IPS-18a (cell line): Measurements from ENCODE around the gene OR10A4.
"Not testable (repeated sequence)": the region's sequence is repeated elsewhere in the genome, so short reads cannot be mapped to it uniquely, and the experiment has no call there.

Source experiments
- H3K27ac ChIP-seq: one replicate; pipeline ENCODE4 v1.5.1; 2013; ENCODE audit warnings: low read length
- H3K27me3 ChIP-seq: one replicate; pipeline ENCODE4 v1.6.1; 2013; ENCODE audit warnings: mild to moderate bottlenecking, low read length; ENCODE audit not compliant: control insufficient read depth, insufficient read depth
- H3K36me3 ChIP-seq: one replicate; pipeline ENCODE4 v1.6.1; 2013; ENCODE audit warnings: low read depth, low read length; ENCODE audit not compliant: control insufficient read depth
- H3K4me1 ChIP-seq: one replicate; pipeline ENCODE4 v1.6.1; 2013; ENCODE audit warnings: low read depth, low read length; ENCODE audit not compliant: control insufficient read depth
- H3K4me3 ChIP-seq: one replicate; pipeline ENCODE4 v1.5.1; 2013; ENCODE audit warnings: low read length
- H3K9ac ChIP-seq: one replicate; pipeline ENCODE4 v1.6.1; 2013; ENCODE audit warnings: mild to moderate bottlenecking, low read length, moderate library complexity
- H3K9me3 ChIP-seq: one replicate; pipeline ENCODE4 v1.6.1; 2013; ENCODE audit warnings: low read depth, low read length; ENCODE audit not compliant: control insufficient read depth

Gene OR10A4, protein sequence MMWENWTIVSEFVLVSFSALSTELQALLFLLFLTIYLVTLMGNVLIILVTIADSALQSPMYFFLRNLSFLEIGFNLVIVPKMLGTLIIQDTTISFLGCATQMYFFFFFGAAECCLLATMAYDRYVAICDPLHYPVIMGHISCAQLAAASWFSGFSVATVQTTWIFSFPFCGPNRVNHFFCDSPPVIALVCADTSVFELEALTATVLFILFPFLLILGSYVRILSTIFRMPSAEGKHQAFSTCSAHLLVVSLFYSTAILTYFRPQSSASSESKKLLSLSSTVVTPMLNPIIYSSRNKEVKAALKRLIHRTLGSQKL

DNA sequence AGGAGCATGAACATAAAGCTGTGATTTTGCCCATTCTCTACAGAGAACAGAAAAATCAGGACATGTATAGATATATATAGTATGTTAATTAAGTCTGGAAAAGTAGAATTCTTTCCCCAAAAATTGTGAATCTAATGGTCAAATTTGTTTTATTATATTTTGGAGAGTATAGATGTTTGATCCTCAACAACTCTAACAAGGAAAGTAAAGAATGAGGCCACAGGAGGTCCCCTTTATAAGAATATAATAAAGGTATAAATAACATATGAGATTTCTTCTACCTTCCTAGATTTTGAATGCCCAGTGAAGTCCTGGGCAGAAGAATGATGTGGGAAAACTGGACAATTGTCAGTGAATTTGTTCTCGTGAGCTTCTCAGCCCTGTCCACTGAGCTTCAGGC, at the start of gene OR10A4:
OR10A4 (plus strand) TSS at position 301 of the 400 bp plus-strand sequence; CDS start at position 324, 23 bp downstream.
- H3K9ac ChIP-seq, result no peak within 1 kb of the TSS
- no peaks in the 10 kb centered on the region for H3K4me1 ChIP-seq
- H3K27me3 ChIP-seq, result no peaks in the 10 kb centered on the region
- no peaks in the 10 kb centered on the region for H3K9me3 ChIP-seq
- no peaks in the 10 kb centered on the region for H3K36me3 ChIP-seq
- H3K4me3 ChIP-seq, result no peak within 1 kb of the TSS
- H3K27ac ChIP-seq, result no peak within 1 kb of the TSS

DNA sequence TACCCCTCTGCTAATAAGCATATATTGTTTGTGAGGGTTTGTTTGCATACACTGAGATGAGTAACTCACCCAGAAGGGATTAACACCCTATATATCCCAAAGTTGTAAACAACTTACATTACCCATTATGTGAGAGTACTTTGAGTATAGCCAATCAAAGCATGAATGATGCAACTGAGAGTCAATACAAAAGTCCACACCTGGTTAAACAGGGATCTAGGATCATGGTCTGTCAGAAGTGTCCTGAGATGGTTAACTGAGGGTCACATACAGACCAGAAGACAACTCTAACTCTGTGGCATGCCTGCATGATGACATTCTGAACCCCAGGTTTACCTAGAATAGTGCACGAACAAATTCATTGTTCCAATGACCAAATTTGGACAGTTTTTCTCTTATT, 48.3 kb upstream of the OR10A4 start:
- H3K9ac ChIP-seq, result no peak overlapping the region
- no peaks in the 10 kb centered on the region for H3K4me1 ChIP-seq
- H3K4me3 ChIP-seq, result no peak overlapping the region
- H3K27me3 ChIP-seq, result no peaks in the 10 kb centered on the region
- H3K36me3 ChIP-seq, result no peaks in the 10 kb centered on the region
- H3K27ac ChIP-seq, result no peak overlapping the region
- H3K9me3 ChIP-seq, result no peaks in the 10 kb centered on the region

DNA sequence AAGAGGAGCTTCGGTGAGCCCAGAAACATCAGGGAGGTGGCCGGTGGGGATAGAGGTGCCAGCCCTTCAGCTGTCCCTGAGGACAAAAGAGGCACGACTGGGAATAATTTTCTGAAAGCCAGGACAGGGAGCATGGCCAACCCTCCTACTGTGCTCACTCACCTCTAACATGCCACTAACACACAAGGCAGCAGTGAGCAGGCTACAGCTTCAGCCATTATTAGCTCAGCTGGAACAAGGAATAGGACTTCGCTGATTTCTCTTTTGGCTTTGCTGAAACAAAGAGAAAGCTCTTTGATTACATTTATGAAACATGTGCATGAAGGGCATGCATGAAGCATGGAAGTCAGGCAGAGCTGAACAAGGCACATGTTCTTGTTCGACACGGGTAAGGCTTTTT, 43.1 kb upstream of the OR10A4 start:
- Histone ChIP-seq H3K36me3 (no peaks in the 10 kb centered on the region), H3K27ac (no peak overlapping the region), H3K4me1 (no peaks in the 10 kb centered on the region), H3K4me3 (no peak overlapping the region), H3K27me3 (no peaks in the 10 kb centered on the region), H3K9me3 (no peaks in the 10 kb centered on the region), H3K9ac (no peak overlapping the region)

DNA sequence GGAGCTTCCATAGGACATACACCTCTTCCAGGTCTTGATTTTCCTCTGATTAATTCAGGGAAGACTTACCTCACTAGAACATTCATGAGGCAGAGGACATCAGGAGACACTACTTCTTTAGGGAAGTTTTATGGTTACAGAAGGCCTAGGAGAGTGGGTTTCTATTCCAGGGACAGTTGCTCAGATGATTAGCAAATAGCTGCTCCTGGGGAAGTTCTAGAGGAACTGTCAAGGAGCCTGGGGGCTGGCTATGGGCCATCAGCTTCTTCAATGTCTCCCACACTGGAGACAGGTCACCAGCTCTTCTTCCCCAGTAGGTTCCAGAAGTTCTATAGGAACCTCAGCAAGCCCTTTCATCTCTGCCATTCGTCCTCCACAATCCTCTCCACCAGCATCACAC, 42.4 kb upstream of the OR10A4 start:
- H3K27me3 ChIP-seq, result no peaks in the 10 kb centered on the region
- H3K4me3 ChIP-seq, result no peak overlapping the region
- H3K36me3 ChIP-seq, result no peaks in the 10 kb centered on the region
- H3K9me3 ChIP-seq, result no peaks in the 10 kb centered on the region
- H3K27ac ChIP-seq, result no peak overlapping the region
- no peaks in the 10 kb centered on the region for H3K4me1 ChIP-seq
- H3K9ac ChIP-seq, result no peak overlapping the region

DNA sequence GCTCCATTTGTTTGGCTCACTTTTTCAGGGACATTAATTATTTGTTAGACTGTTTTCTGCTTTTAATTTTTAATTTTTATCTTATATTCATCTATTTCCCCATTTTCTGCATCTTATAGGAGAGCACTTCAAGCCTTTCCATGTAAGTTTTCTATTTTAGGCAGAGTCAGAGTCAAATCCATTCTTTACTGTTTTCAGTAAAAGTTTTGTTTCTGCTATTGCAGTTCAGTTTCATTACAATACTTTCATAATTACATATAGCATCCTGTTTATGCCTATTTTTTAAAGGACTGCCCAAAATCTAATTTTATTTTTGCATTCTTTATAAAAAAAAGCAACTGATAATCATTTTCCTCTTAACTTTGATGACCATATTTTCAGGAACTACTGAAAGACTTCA, 34.7 kb upstream of the OR10A4 start:
- H3K4me3 ChIP-seq, result no peak overlapping the region
- H3K9me3 ChIP-seq, result no peaks in the 10 kb centered on the region
- no peaks in the 10 kb centered on the region for H3K4me1 ChIP-seq
- no peak overlapping the region for H3K27ac ChIP-seq
- H3K9ac ChIP-seq, result no peak overlapping the region
- no peaks in the 10 kb centered on the region for H3K36me3 ChIP-seq
- no peaks in the 10 kb centered on the region for H3K27me3 ChIP-seq

DNA sequence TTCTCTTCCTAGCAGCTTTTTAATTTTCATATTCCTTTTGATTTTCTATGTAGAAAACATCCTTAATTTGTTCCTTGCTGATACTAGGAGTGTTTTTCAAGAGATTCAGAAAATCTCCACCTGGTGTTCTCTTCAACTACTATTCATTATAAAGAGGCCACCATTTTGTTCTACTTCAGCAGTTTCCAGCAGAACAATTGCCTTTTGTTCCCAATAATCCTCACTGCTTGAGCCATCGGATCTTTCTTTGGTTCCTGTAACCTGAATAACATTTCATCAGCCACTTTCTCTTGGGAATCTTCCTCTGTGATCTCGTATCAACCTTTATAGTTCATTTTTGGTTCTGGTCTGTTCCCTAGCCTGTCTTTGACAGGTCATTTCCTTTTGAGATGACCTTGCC, 32.8 kb upstream of the OR10A4 start:
- no peaks in the 10 kb centered on the region for H3K9me3 ChIP-seq
- no peak overlapping the region for H3K4me3 ChIP-seq
- no peaks in the 10 kb centered on the region for H3K36me3 ChIP-seq
- H3K9ac ChIP-seq, result no peak overlapping the region
- H3K27ac ChIP-seq, result no peak overlapping the region
- H3K4me1 ChIP-seq, result no peaks in the 10 kb centered on the region
- no peaks in the 10 kb centered on the region for H3K27me3 ChIP-seq

DNA sequence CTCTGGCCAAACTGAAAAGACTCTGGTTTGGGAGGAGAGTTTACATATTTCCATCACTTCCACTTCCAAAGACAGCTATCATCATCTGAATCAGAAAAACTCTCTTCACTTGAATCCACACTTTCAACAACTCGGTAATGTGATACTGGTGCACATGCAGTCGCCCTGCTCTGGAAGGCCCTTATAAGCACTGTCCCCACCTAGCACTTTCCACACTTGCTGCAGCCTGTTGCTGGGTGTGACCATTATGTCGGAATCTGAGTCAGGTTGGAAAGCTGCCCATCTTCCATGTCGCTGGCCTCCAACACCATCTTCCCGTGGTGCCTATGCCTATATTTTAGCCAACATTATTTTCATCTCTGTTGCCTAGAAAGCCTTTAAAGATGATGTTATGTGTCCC, 32.1 kb upstream of the OR10A4 start:
- no peaks in the 10 kb centered on the region for H3K9me3 ChIP-seq
- H3K36me3 ChIP-seq, result no peaks in the 10 kb centered on the region
- no peak overlapping the region for H3K4me3 ChIP-seq
- no peaks in the 10 kb centered on the region for H3K27me3 ChIP-seq
- no peak overlapping the region for H3K9ac ChIP-seq
- no peaks in the 10 kb centered on the region for H3K4me1 ChIP-seq
- no peak overlapping the region for H3K27ac ChIP-seq

DNA sequence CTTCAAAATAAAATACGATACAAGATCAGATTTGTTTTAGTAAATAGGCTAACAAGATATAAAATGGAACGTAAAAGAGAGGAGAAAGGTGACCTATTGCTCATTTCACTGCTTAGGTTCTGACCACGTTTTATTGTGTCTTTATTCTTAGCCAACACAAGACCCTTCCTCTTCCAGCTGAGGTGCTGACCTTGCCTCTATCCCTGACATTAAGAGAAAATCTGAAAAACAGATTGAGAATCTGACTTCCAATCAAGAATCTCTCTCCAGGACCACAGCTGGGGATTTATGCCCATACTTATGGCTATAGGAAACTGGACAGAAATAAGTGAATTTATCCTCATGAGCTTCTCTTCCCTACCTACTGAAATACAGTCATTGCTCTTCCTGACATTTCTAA, 31.0 kb upstream of the OR10A4 start, which contains the start of gene OR10A5:
OR10A5 (plus strand) TSS at position 301 of the 400 bp plus-strand sequence; CDS start at position 301, 0 bp downstream.
- no peaks in the 10 kb centered on the region for H3K4me1 ChIP-seq
- H3K27ac ChIP-seq, result no peak within 1 kb of the TSS
- no peak within 1 kb of the TSS for H3K9ac ChIP-seq
- H3K36me3 ChIP-seq, result no peaks in the 10 kb centered on the region
- no peak within 1 kb of the TSS for H3K4me3 ChIP-seq
- no peaks in the 10 kb centered on the region for H3K27me3 ChIP-seq
- H3K9me3 ChIP-seq, result no peaks in the 10 kb centered on the region

DNA sequence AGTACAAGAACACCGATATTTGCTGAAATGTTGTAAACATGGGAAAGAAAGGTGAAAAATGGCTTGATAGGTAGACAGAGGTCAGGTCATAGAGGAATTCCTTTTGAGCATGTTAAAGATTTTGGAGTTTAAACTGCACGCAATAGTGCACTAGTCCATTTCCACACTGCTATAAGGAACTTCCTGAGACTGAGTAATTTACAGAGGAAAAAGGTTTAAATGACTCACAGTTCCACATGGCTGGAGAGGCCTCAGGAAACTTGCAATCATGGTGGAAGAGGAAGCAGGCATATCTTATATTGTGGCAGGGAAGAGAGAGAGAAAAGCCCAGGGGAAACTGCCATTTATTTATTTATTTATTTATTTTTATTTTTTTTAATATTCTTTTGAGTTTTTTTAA, 25.9 kb upstream of the OR10A4 start:
- H3K27me3 ChIP-seq, result no peaks in the 10 kb centered on the region
- no peaks in the 10 kb centered on the region for H3K4me1 ChIP-seq
- H3K9ac ChIP-seq, result no peak overlapping the region
- no peaks in the 10 kb centered on the region for H3K36me3 ChIP-seq
- no peak overlapping the region for H3K4me3 ChIP-seq
- peaks cover 4% of the 10 kb centered on the region for H3K9me3 ChIP-seq
- no peak overlapping the region for H3K27ac ChIP-seq

DNA sequence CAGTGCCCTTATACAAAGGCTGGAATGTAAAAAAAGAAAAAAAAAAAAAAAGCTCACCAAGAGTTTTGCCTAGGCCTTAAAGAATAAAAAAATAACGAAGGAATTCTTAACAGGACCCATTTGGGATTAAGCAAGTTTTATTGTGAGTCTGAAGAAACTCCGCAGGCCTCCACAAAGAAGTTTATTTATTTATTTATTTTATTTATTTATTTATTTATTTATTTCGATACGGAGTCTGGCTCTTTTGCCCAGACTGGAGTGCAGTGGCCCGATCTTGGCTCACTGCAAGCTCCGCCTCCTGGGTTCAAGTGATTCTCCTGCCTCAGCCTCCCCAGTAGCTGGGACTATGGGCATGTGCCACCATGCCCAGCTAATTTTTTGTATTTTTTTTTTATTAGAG, 21.6 kb upstream of the OR10A4 start:
- not testable (repeated sequence) for H3K9ac ChIP-seq, H3K27ac ChIP-seq, H3K4me1 ChIP-seq, H3K4me3 ChIP-seq, H3K9me3 ChIP-seq, H3K27me3 ChIP-seq, H3K36me3 ChIP-seq

DNA sequence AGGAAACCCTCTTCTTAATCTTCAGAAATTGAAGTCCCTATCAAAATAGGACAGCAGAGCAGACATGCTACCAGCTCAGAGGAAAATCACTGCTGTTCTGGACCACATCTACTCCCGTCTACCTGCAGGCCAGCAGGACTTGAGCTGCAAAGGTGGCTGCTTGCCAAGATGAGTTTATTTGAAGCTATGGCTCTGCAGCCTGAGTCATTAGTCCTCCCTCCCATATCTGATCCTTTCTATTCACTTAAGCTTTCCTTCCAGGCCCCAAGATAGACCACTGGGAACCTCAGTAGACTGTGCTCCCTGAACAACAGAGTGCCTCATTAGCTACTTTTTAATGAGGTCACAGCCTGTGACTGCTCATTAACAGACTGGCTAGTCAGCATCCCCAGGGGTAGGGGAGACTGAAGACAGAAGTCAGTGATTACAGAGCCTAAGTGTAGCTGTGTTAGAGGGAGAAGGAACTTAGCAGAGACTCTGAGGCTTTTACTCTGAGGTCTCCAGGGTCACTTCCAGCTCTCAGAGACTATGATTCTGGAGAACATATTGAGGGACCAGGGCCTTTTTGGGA, 20.4 kb upstream of the OR10A4 start:
- Histone ChIP-seq H3K9me3 (peaks cover 4% of the 10 kb centered on the region), H3K4me3 (no peak overlapping the region), H3K9ac (no peak overlapping the region), H3K27ac (no peak overlapping the region), H3K4me1 (no peaks in the 10 kb centered on the region), H3K27me3 (no peaks in the 10 kb centered on the region), H3K36me3 (no peaks in the 10 kb centered on the region)

DNA sequence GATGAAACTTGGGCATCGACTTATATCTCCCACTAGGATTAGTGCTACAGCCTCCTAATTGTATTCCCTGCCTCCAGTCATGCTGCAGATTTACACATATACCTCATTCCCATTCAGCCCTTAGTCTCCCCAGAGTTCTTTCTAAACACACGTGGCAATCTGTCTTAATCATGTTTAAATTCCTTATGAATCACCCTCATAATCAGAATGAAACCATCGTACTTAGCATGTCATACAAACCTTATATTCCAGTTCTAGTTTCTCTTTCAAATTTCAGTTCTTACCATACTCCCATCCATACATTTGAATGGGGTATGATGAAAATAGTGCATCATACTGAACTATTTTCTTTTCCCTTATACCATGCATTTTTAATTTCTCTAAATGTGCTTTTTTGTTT, 19.6 kb upstream of the OR10A4 start:
- Histone ChIP-seq H3K9ac (no peak overlapping the region), H3K4me3 (no peak overlapping the region), H3K27ac (no peak overlapping the region), H3K4me1 (no peaks in the 10 kb centered on the region), H3K9me3 (peaks cover 4% of the 10 kb centered on the region), H3K36me3 (no peaks in the 10 kb centered on the region), H3K27me3 (no peaks in the 10 kb centered on the region)
